SK-N-SH (cell line): ENCODE results near the gene SLC7A1.

Experiments used
- CHD2 ChIP-seq: fragments of 150-350 bp; IDR thresholded peaks from 2 replicates; pipeline ENCODE4 v1.6.1; 2018; ENCODE audit warnings: low read length; ENCODE audit not compliant: partially characterized antibody
- CTCF ChIP-seq: fragments of 200-600 bp; sonication (generic); IDR thresholded peaks from 2 replicates; pipeline ENCODE4 v1.6.1; 2017; ENCODE audit warnings: antibody characterized with exemption, mild to moderate bottlenecking, moderate library complexity
- MAX ChIP-seq: IDR thresholded peaks from 2 replicates; pipeline ENCODE4 v1.4.0; 2012; ENCODE audit warnings: low read depth
- NFIC ChIP-seq: IDR thresholded peaks from 2 replicates; pipeline ENCODE4 v1.4.0; 2012; ENCODE audit warnings: borderline replicate concordance
- POLR2AphosphoS5 ChIP-seq: IDR thresholded peaks from 2 replicates; pipeline ENCODE4 v1.6.1; 2012; ENCODE audit warnings: low read depth, low read length
- RAD21 ChIP-seq: IDR thresholded peaks from 2 replicates; pipeline ENCODE4 v1.6.1; 2012; ENCODE audit warnings: mild to moderate bottlenecking, low read length
- YY1 ChIP-seq: IDR thresholded peaks from 2 replicates; pipeline ENCODE4 v1.4.0; 2012; ENCODE audit warnings: low read depth, mild to moderate bottlenecking

GRCh38 chr13:29486551-29486950 is 108.9 kb downstream of the SLC7A1 start:
- no peak for TF ChIP-seq CTCF
- no peak for TF ChIP-seq NFIC
- no peak for TF ChIP-seq POLR2AphosphoS5
- no peak for TF ChIP-seq MAX
- TF ChIP-seq YY1, result no peak
- TF ChIP-seq RAD21, result no peak
- TF ChIP-seq CHD2, result no peak
